NCI-H446 (cell line): ENCODE data around the gene CSNK1D.
"Not testable (repeated sequence)": the region's sequence is repeated elsewhere in the genome, so short reads cannot be mapped to it uniquely, and the experiment has no call there.

Experiments used
- DNase-seq, 2 experiments: peaks; one replicate each; lab custom pipeline; 2025; lab: John Stamatoyannopoulos, UW

The CSNK1D gene

DNA sequence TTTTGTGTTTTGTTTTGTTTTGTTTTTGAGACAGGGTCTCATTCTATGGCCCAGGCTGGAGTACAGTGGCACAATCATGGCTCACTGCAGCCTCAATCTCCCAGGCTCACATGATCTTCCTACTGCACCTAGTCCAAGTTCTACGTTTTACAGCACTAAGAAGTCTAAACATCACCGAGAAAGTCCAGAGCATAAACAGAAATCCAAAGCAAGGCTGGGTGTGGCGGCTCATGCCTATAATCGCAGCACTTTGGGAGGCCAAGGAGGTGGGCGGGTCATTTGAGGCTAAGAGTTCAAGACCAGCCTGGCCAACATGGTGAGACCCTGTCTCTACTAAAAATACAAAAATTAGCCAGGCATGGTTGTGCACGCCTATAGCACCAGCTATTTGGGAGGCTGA lies 80.5 kb downstream of the CSNK1D start:
- DNase-seq: not testable (repeated sequence)
